MM.1S (cell line): ENCODE measurements around the gene SENP7.
"Not testable (repeated sequence)": the region's sequence is repeated elsewhere in the genome, so short reads cannot be mapped to it uniquely, and the experiment has no call there.

ENCODE experiments used
- DNase-seq: peaks from one replicate; pipeline ENCODE4 v3.0.0-alpha.2; 2015
- H2AFZ ChIP-seq: fragments of 300-600 bp; sonication (generic); 2 replicates; pipeline ENCODE4 v1.6.0; 2016; ENCODE audit warnings: antibody characterized with exemption, low read length
- H3F3A ChIP-seq: fragments of 300-600 bp; sonication (generic); 2 replicates; pipeline ENCODE4 v1.6.1; 2016; ENCODE audit warnings: mild to moderate bottlenecking, antibody characterized with exemption, low read length, moderate library complexity, mixed read lengths; ENCODE audit not compliant: insufficient read depth
- H3K27ac ChIP-seq: fragments of 300-600 bp; sonication (generic); 2 replicates; pipeline ENCODE4 v1.5.1; 2016; ENCODE audit warnings: mild to moderate bottlenecking, low read length
- H3K27me3 ChIP-seq: fragments of 300-600 bp; sonication (generic); replicated peaks from 2 replicates; pipeline ENCODE4 v1.6.0; 2016; ENCODE audit warnings: low read length; ENCODE audit not compliant: insufficient read depth
- H3K36me3 ChIP-seq: fragments of 300-600 bp; sonication (generic); replicated peaks from 2 replicates; pipeline ENCODE4 v1.6.1; 2016; ENCODE audit warnings: mild to moderate bottlenecking, low read length, mixed read lengths; ENCODE audit not compliant: insufficient read depth
- H3K4me1 ChIP-seq: fragments of 300-600 bp; sonication (generic); 2 replicates; pipeline ENCODE4 v1.6.1; 2016; ENCODE audit warnings: low read length, mixed read lengths
- H3K4me2 ChIP-seq: fragments of 300-600 bp; sonication (generic); 2 replicates; pipeline ENCODE4 v1.6.0; 2016; ENCODE audit warnings: low read depth, low read length
- H3K4me3 ChIP-seq: fragments of 300-600 bp; sonication (generic); 2 replicates; pipeline ENCODE4 v1.5.1; 2016; ENCODE audit warnings: low read length, mixed read lengths
- H3K79me2 ChIP-seq: fragments of 300-600 bp; sonication (generic); 2 replicates; pipeline ENCODE4 v1.6.1; 2016; ENCODE audit warnings: mixed run types, low read length, mixed read lengths
- H3K9ac ChIP-seq: fragments of 300-600 bp; sonication (generic); 2 replicates; pipeline ENCODE4 v1.6.1; 2016; ENCODE audit warnings: low read length, mixed read lengths
- H3K9me2 ChIP-seq: fragments of 300-600 bp; sonication (generic); replicated peaks from 2 replicates; pipeline ENCODE4 v1.6.1; 2016; ENCODE audit warnings: mild to moderate bottlenecking, low read length, mixed read lengths; ENCODE audit not compliant: insufficient read depth
- H3K9me3 ChIP-seq: fragments of 300-600 bp; sonication (generic); replicated peaks from 2 replicates; pipeline ENCODE4 v1.6.1; 2016; ENCODE audit warnings: mild to moderate bottlenecking, low read length, mixed read lengths; ENCODE audit not compliant: insufficient read depth
- H4K20me1 ChIP-seq: fragments of 300-600 bp; sonication (generic); 2 replicates; pipeline ENCODE4 v1.6.1; 2016; ENCODE audit warnings: mild to moderate bottlenecking, low read length, moderate library complexity, mixed read lengths; ENCODE audit not compliant: insufficient read depth
- CTCF ChIP-seq: fragments of 300-600 bp; sonication (generic); IDR thresholded peaks from 2 replicates; pipeline ENCODE4 v1.5.1; 2016; ENCODE audit warnings: antibody characterized with exemption, low read length, mixed read lengths
- EZH2 ChIP-seq: fragments of 300-600 bp; sonication (generic); optimal IDR thresholded peaks from 2 replicates; pipeline ENCODE3; 2017; ENCODE audit warnings: low read depth, mild to moderate bottlenecking, antibody characterized with exemption, low read length, mixed read lengths
- EZH2phosphoT487 ChIP-seq: fragments of 300-600 bp; sonication (generic); IDR thresholded peaks from 2 replicates; pipeline ENCODE4 v1.6.1; 2018; ENCODE audit warnings: antibody characterized with exemption, low read length

The SENP7 gene

GRCh38 chr3:101311676-101312075 is 201.3 kb downstream of the SENP7 start:
- Histone ChIP-seq H3K4me2 (no peak overlapping the region), H3K27ac (no peak overlapping the region), H3K79me2 (no peaks in the 10 kb centered on the region), H4K20me1 (no peaks in the 10 kb centered on the region), H2AFZ (no peak overlapping the region), H3F3A (no peaks in the 10 kb centered on the region), H3K9me2 (no peaks in the 10 kb centered on the region), H3K4me1 (no peaks in the 10 kb centered on the region), H3K4me3 (no peak overlapping the region), H3K9me3 (no peaks in the 10 kb centered on the region), H3K36me3 (no peaks in the 10 kb centered on the region), H3K9ac (no peak overlapping the region), H3K27me3 (no peaks in the 10 kb centered on the region)
- TF ChIP-seq EZH2 (no peak), CTCF (no peak), EZH2phosphoT487 (no peak)
- no peak for DNase-seq

GRCh38 chr3:101310978-101311375 is 202.0 kb downstream of the SENP7 start:
- Histone ChIP-seq H3F3A (no peaks in the 10 kb centered on the region), H3K36me3 (no peaks in the 10 kb centered on the region), H3K4me1 (no peaks in the 10 kb centered on the region), H3K27ac (no peak overlapping the region), H3K4me3 (no peak overlapping the region), H3K27me3 (no peaks in the 10 kb centered on the region), H3K9me2 (no peaks in the 10 kb centered on the region), H4K20me1 (no peaks in the 10 kb centered on the region), H3K9me3 (no peaks in the 10 kb centered on the region), H3K4me2 (no peak overlapping the region), H2AFZ (no peak overlapping the region), H3K79me2 (no peaks in the 10 kb centered on the region), H3K9ac (no peak overlapping the region)
- no peak for DNase-seq
- TF ChIP-seq EZH2phosphoT487 (no peak), CTCF (no peak), EZH2 (no peak)

- H3K36me3 ChIP-seq, H3F3A ChIP-seq, H3K79me2 ChIP-seq, H3K27ac ChIP-seq, H3K4me3 ChIP-seq, H3K4me1 ChIP-seq, H3K27me3 ChIP-seq, DNase-seq, H3K9ac ChIP-seq, H3K9me2 ChIP-seq, H3K9me3 ChIP-seq, H2AFZ ChIP-seq, H3K4me2 ChIP-seq, H4K20me1 ChIP-seq: not testable (repeated sequence)
Measured at GRCh38 chr3:101308147-101308772, 204.8 kb downstream of the SENP7 start.

- TF ChIP-seq CTCF (no peak), EZH2phosphoT487 (no peak), EZH2 (no peak)
- no peak for DNase-seq
Measured at GRCh38 chr3:101303836-101304235, 209.2 kb downstream of the SENP7 start.

More at GRCh38 chr3:101303836-101304235, 209.2 kb downstream of the SENP7 start:
- Histone ChIP-seq H3K36me3 (no peaks in the 10 kb centered on the region), H3K4me3 (no peak overlapping the region), H2AFZ (no peak overlapping the region), H3K4me2 (no peak overlapping the region), H3K9me2 (no peaks in the 10 kb centered on the region), H4K20me1 (no peaks in the 10 kb centered on the region), H3K9ac (no peak overlapping the region), H3K9me3 (no peaks in the 10 kb centered on the region), H3F3A (no peaks in the 10 kb centered on the region), H3K27ac (no peak overlapping the region), H3K4me1 (no peaks in the 10 kb centered on the region), H3K27me3 (no peaks in the 10 kb centered on the region), H3K79me2 (no peaks in the 10 kb centered on the region)
